Anterior cingulate cortex (tissue), 58 donors: Measurements from ENCODE around the gene PXN.
A peak's percentile ranks its signal among the peaks of the same experiment; 100 is the strongest.
"Not testable (repeated sequence)": the region's sequence is repeated elsewhere in the genome, so short reads cannot be mapped to it uniquely, and the experiment has no call there.

Experiments
- DNase-seq, 58 donors: peaks; one replicate each; lab custom pipeline; 2025; lab: John Stamatoyannopoulos, UW

The PXN gene

DNA sequence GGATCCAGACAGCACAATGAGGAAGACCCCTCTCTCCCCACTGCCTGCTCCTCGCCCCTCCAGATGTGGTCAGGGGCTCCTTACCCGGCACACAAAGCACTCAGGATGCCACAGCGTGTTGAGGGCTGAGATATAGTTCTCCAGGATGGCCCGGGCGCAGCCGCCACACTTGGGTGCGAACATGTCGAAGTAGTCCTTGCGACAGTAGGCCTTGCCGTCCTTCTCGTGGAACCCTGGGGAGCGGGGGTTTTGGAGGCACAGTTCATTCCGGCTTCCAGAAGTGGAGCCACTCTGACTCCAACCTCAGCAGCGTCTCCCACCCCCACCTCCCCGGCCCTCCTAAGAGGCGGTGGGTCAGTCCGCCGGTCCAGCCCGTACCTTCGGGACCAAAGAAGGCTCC lies 51.8 kb downstream of the PXN start:
- DNase-seq: no peak

DNA sequence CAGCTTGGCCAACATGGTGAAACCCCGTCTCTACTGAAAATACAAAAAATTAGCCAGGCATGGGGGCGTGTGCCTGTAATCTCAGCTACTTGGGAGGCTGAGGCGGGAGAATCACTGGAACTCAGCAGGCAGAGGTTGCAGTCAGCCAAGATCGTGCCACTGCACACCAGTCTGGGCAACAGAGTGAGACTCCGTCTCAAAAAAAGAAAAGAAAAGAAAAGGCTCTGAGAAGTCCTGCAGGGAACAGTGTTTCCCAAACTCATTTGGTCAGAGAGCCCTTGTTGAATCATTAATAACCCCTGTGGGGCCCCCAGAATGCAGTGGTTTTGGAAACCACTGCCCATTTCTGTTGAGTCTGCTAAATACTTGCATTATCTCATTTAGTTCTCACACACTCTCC lies 52.3 kb downstream of the PXN start:
- not testable (repeated sequence) for DNase-seq

DNA sequence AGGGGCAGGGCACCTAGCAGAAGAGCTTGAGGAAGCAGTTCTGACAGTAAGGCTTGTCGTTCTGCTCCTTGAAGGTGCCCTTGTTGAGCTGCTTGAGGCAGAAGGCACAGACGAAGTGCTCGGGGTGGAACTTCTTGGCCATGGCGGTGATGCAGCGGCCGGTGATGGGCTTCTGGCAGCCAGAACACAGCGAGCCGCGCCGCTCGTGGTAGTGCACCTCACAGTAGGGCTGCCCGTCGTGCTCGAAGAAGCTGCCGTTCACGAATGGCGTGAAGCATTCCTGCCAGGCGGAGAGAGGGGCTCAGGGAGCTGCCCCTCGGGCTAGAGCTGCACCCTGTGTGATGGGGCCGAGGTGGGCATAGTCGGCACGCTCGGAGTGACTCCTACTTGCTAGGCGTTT lies 53.2 kb downstream of the PXN start:
- DNase-seq: no peak

DNA sequence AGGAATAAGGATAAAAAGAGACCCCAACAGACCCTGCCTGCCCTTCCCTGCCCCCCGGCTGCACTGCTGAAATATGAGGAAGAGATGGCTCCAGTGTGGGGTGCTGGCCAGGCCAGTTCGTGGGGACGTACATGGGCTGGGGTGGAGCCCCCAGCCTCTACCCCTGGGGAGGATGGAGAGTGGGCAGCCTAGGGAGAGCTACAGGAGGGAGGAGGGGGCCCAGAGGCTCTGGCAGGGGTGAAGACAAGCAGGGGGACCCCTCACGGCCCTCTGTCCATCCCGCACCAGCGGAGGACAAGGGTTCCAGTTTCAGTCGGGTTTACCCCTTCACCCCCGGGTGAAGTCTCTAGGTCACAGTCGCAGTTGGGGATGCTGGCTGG lies 53.6 kb downstream of the PXN start:
- DNase-seq: no peak

DNA sequence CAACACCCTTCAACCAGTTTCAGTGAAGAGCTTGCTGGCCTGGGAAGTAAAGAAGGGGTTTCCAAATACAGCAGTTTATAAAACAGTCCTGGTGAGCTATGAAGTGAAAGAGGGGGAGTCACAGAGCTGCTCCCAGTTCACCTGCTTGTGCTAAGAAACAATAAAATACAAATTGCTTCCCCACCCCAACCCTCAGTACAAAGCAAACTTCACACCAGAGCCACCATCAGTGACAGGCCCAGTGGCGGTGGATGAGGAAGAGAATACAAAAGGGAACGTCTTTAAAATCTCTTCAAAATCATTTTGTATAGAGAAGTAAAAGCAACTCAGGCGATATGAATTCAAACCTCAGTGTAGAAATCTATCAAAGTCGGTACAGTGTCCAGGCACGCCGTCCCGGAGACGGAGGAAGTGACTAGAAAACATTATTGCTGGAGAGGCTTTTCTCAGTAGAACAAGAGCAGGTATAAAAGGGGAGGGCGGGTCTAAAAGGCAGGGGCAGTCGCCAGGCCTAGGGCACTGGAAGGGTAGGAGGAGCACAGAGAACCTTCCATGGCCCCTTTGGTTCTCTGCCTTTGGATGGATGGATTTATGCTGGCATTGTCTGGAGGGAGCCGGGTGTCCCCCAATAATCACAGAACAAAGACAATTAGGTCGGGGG lies 54.2 kb downstream of the PXN start:
- DNase-seq: no peak

DNA sequence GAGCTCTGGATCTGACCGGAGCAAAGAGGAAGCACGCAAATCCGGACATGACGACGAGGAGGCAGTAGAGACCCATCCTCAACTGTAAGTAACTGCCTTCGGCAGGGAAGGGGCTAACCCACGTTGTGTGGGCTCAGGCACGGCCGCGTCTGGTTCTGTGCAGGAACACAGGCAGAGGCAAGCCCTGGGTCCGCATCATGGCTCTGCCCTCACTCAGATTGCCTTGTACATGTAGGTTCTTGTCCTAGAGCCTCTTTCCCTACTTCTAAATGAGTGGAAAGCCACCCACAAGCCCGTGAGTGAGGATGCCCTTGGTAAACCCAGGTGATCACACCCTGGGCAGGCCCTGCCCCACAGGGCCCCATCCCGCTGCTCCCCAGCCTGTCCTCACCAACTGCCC lies 55.7 kb downstream of the PXN start:
- no peak for DNase-seq

DNA sequence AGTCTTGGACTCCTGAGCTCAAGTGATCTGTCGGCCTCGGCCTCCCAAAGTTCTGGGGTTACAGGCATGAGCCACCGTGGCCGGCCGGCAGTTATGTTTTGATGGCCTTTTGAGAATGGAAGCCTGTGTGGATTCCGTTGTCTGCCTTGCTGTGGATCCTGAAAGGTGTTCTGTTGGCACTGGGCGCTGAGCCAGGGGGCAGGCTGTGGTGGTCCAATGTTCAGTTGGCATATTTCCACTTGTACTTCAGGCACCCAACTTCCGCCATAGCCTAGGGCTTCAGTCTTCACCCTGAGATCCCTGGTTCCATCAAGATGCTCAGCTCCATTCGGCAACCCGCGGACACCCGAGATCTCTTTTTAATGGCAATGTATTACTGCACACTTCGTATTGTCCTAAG lies 58.3 kb downstream of the PXN start:
- DNase-seq: no peak

DNA sequence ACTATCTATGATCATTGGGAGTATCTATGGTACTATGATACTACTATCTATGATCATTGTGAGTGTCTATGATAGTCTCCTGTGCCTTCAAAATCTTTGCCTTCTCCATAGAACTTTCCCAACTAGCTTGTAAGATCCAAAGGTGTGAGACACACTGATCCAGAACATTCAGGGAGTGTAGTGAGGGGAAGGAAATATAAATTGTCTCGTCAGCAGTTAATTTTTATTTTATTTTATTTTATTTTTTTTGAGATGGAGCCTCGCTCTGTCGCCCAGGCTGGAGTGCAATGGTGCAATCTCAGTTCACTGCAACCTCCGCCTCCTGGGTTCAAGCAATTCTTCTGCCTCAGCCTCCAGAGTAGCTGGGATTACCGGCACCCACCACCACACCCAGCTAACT lies 58.7 kb downstream of the PXN start:
- not testable (repeated sequence) for DNase-seq

DNA sequence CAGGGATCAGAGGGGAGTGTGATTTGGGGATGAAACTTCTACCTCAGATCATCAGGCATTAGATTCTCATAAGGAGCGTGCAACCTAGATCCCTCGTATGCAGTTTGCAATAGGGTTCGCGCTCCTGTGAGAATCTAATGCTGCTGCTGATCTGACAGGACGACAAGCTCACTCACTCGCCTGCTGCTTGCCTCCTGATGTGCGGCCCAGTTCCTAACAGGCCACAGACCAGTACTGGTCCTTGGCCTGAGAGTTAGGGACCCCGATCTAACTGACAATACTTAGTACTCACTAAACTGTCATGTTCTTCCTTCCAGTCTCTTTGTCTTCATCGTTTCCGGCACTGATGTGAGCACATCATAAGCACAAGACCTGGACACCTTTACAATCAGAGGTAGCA lies 59.3 kb downstream of the PXN start:
- DNase-seq: no peak

DNA sequence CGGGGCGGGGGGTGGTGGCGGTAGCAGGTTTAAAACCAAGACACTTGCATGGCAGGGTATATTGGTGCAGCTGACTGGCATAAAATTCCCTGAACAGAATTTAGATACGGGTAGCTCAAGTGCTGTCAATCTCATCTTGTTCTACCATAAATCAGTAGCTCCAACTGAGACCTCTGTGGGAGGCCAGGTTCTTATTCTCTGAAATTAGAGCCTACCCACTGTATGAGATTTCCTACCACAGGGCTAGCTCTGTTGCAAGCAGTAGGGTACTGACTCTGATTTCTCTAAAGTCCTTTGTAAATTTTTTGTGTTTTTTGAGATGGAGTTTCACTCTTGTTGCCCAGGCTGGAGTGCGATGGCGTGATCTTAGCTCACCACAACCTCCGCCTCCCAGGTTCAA lies 61.4 kb downstream of the PXN start:
- DNase-seq: no peak

DNA sequence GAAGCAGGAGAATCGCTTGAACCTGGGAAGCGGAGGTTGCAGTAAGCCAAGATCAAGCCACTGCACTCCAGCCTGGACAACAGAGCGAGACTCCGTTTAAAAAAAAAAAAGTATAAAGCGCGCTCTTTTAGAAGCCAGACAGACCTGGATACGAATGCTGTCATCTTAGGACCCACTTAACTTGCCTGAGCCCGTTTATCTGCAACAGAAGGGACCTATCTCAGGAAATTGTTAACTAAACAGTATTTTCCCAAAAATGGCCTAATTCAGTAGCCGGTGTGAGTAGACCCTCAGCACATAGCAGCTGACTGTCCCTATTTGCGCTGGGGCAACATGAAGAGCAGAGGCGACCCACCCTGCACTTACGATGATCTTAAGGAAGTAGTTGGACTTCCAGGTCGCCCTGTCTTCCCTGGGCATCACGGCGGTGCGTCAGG lies 65.1 kb downstream of the PXN start:
- DNase-seq: no peak

DNA sequence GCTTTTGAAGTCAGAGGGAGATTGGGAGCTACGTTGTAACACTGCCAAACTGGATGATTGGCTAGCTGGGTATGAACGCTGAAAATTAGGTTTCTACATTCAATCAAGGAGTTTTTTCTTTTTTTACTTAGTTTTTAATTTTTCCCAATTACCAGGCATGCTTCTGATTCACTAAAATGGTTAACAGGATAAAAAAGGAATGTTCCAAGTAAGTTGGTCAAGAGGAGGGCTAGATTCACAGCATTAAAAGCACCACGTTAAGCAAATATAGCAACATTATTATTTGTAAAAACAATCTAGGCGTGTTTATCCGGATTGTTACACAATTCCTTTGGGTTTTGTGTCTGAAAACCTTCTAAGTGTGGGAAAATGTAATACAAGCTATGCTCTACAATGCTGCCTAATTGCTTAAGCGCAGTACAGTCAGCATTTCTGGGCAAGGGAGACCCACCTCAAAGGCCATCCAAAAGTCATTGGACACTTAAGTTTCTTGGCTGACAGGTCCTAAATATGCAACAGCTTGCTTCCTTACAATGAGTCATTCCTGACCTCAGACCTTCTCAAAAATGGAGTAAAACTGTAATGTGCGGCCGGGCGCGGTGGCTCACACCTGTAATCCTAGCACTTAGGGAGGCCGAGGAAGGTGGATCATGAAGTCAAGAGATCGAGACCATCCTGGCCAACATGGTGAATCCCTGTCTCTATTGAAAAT lies 65.8 kb downstream of the PXN start:
- no peak for DNase-seq

DNA sequence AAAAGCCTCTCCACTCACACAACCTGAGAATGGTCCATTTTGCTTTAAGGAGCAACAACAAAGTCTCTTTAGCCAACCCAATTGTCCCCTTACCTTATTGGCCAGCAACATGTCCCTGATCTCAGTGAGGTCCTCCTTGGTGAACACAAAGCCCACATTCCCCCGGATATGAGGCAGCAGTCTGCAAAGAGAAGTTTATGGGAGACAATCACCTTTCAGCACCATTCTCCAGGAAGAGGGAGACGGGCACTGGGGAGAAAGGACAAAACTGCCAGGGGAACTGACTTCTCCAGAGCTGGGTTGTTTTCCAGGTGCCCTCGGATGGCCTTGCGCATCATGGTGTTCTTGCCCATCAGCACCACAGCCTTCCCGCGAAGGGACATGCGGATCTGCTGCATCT lies 66.5 kb downstream of the PXN start:
- no peak for DNase-seq

DNA sequence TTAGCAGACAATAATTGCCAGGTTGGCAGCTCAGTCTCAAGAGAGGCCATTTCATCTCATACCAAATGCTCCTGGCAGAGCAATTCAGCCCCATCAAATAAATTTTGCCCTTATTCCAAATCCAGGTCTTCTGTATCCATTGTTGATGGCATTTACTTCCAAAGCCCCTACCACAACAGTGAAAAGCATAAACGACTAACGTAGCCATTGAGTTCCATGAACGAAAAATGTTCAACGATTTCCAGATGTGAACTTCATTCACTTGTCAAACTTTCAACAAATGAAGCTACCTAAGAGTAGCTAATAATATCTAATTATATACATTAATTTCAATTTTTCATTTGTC lies 68.0 kb downstream of the PXN start:
- DNase-seq: no peak

DNA sequence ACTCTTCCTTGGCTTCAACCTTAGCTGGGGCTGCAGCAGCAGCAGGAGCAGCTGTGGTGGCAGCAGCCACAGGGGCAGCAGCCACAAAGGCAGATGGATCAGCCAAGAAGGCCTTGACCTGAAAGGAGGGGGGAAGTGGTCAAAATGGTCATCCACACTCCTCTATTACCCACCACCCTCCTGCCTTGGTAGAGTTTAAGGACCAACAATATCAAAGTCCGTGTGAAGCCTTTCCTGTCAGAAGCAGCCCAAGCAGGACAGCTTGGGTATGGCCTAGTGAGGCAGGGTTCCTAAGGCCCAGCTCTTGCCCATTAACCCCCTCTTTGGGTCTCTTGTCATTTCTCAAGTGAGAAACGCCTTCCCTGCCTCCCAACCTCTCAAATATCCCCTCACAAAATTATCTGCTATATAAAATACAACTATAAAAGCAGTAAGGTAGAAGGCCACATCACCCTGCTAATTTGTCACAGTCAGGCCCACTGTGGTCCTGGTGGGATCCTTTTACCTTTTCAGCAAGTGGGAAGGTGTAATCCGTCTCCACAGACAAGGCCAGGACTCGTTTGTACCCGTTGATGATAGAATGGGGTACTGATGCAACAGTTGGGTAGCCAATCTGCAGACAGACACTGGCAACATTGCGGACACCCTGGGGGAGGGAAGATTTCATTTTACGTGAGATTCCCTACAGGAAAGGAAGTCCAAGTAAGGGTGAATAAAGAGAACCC lies 68.6 kb downstream of the PXN start:
- DNase-seq: not testable (repeated sequence)

DNA sequence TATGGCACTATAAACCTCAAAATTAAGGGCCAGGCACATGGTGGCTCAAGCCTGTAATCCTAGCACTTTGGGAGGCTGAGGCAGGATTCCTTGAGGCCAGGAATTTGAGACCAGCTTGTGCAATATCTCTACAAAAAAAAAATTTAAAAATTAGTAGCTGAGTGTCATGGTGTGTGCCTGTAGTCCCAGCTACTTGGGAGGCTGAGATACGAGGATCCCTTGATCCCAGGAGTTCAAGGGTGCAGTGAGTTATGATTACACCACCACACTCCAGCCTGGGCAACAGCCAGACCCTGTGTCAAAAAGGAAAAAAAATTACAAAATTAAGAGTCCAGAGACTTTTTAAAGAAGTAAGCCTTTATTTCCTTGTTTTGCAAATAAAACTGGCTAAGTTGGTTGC lies 69.2 kb downstream of the PXN start:
- DNase-seq: no peak

DNA sequence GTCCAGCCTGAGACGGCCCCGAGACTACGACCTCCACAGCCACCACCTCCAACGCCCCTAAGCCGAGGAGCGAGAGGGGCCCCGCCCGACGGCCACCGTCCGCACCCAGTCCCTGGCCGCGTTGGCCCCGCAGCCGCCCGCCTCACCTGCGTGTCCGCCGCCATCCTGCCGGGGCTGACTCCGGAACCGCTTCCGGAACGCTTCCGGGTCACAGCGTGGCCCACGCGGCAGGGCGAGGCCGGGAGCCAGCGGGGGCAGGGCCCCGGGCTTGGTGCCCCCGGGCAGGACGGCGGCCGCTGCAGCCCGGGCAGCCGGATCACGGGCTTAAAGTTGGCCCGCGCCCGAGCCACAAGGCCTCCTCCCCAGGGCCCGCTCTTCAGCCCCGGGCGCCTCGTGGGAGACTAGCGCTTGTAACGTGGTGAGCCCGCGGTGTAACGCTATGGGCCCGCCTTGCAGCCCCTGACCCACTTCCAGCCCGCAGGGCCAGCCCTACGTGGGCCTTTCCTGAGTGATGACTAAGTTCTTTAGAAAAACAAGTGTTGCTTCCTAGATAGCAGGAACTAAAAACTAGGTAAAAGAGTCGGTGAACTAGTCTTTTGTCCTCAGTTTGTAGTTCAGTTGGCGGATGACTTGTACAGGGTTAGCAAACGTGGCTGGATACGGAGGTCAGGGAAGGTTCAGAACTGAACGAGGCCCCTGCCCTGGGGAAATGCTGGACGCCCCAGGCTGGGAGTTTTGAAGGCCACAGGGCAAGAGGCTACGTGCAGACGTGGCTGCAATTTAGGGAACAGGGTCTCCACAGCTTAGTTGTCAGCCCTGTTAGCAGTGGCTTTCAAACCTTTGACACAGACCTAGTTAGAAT lies 70.8 kb downstream of the PXN start, which contains the start of gene GCN1:
TSS of gene GCN1 (minus strand) at position 182 of the 862 bp plus-strand sequence. CDS start at position 164, 18 bp downstream.
- DNase-seq: peak in 57 of 58 donors; percentile 22 to 88 (median 76)

DNA sequence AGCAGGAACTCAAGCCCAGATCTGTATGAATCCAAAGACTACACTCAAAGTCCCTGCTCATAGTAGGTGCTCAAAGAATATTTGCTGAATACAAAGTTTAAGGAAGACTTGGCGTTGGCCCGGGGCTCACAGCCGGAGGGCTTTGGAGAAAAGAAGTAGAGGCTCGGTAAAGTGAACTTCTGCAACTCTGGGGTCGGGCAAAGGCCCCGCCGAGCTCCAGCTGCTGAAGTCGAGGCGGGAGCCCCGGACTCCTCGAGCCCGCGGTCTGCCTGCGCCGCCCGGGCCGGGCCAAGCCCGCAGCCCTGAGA lies 71.3 kb downstream of the PXN start:
- no peak for DNase-seq

DNA sequence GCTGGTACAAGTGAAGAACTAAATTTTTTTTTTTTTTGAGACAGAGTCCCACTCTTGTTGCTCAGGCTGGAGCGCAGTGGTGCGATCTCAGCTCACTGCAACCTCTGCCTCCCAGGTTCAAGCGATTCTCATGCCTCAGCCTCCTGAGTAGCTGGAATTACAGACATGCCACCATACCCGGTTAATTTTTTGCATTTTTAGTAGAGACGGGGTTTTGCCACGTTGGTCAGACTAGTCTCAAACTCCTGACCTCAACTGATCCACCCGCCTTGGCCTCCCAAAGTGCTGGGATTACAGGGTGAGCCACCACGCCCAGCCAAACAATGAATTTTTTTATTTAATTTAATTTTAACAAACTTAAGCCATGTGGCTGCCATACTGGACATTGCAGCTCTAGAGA lies 72.2 kb downstream of the PXN start:
- DNase-seq: not testable (repeated sequence)

DNA sequence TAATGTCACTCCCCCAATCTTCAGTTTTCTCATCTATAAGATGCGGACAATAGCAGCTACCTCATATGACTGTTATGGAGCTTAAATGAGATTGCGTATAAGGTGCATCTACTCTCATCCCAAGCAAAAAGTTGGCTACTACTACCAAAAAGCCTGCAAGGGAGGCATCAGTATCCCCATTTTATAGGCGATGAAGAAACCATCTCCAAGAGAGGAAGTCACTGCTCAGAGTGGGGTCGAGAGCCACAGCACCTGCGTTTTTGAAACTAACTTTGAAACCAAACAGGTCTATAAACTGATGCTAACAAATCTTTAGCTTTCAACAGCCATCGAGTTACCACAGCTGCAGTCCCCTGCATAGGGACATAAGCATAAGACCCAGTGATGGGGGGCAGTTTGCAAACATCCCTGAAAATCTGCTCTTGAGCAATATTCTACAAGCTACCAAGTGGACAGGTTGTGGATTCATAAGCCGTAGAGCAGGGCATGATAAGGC lies 74.5 kb downstream of the PXN start:
- no peak for DNase-seq

DNA sequence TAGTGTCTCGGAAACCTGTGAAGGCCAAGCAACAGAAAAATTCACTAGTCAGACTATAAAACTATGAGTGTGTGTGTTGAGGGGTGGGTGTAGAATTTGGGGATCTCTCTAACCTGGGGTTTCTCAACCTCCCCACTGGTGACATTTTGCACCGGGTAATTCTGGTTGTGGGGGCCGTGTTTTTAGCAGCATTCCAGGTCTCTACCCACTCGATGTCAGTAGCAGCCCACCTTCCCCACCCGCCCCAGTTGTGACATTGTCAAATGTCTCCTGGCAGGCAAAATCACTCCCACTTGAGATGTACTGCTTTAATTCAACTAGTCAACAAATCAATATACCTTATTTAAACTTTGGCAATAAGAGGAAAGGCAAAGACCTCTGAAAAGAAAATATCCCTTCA lies 75.1 kb downstream of the PXN start:
- DNase-seq: no peak
